Measurements from ENCODE around the gene NUP93.

NUP93 gene

GRCh38 chr16:56817938-56818337, 88.0 kb downstream of the NUP93 start:
- no peak for DNase-seq (ENCODE audit: low read depth)

DNA sequence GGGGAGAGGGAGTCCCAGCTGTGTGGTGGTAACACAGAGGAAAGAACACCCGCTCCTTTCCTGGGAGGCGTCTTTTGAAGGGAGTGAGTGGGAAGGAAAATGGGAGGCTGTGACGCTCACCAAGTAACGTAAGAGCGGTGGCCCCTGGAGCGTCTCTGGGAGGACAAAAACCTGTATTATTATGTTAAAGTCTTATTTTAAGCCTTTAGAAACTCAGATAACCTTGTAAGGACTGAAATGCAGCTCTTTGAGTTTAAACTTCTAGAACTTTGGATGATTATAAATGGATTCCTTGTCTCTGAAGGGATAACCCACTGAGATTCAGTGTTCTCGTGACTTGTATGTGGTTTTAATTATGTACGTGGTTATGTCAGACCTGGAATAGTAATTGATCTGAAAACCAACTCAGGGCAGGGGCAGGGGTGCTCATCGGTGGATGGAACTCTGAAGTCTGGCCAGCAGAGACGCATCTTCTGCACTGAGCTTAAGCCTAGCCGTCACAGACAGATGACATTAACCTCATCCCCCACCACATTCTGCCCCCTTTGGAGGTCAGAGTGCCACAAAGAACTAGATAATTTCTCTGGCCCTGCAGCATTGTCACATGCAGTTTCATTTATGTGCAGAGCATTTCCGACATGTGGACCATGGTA, 93.3 kb downstream of the NUP93 start:
- DNase-seq (ENCODE audit: low read depth) = no peak

GRCh38 chr16:56824331-56824730, 94.4 kb downstream of the NUP93 start:
- no peak for DNase-seq (ENCODE audit: low read depth)

DNA sequence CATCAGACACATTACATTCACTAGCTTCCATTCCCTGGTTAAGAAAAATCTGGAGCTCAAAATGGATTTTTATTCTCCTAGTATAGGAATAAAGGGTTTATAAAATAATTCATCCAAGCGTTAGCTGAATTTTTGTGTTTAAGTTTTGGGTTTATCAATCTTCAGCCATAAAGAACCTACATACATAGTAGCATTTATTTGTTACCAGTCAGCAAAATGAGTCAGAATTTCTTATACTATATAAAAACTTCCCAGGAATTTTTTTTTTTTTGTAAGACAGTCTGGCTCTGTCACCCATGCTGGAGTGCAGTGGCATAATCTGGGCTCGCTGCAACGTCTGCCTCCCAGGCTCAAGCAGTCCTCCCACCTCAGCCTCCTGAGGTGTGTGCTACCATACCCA, 94.9 kb downstream of the NUP93 start:
- no peak for DNase-seq (ENCODE audit: low read depth)

DNA sequence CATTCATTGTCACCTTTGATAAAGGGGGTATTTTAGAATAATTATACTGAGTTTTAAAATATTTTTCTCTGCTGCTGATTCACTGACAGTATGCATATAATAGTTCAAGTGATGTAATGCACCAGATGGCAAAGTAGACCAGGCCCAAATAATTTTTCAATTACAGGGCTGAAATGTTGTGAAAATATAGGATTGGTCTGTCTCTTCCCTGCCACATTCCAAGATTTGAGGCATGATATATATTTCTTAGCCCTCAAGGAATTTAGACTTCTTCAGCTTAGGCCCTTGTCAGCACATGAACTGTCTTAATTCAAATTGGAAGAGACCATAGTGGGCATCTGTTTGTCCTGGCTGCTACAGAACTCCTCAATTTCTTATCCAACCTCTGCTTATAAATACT, 95.9 kb downstream of the NUP93 start:
- DNase-seq (ENCODE audit: low read depth) = no peak

DNA sequence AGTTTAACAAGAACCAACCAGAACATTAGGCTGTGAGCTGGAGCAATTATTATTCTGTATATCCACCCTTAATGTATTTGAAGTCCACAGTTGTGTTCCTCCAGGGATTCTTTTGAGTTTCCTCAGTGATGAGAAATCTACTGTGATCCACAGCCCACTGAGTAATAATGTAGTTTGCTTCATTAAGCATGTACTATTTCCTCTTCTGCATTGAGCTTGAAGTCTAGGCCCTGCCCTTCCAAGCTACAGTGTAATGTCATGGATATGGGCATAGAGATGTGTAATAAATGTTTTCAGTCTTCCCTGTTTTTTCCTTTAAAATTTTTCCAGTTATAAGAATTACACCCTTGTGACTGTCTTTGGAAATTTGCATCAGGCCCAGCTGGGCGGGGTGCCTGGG, 98.7 kb downstream of the NUP93 start:
- no peak for DNase-seq (ENCODE audit: low read depth)

DNA sequence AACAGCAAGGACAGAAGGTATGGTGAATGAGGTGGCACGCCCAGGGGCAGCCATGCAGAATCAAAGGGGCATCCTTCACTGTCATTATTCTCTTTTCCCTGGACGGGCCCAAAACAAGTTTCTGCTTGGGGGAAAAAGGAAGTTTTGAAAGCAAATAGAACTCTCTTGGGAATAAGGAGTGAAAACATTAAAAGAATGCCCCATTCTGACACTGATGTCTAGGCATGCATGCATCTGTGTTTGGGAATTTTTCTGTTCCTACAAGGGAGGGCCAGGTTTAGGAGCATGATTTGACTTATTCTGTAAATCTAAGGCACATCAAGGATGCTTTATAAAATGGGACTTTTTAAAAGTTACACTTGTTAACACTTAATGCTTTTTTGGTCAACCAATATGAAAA, 100.7 kb downstream of the NUP93 start:
- no peak for DNase-seq (ENCODE audit: low read depth)

GRCh38 chr16:56832768-56833167, 102.8 kb downstream of the NUP93 start:
- DNase-seq (ENCODE audit: low read depth) = no peak

GRCh38 chr16:56833243-56833970, 103.5 kb downstream of the NUP93 start:
- DNase-seq (ENCODE audit: low read depth) = no peak

- DNase-seq (ENCODE audit: low read depth) = no peak
Measured at GRCh38 chr16:56835320-56835719, 105.4 kb downstream of the NUP93 start.

- no peak for DNase-seq (ENCODE audit: low read depth)
Measured at GRCh38 chr16:56836410-56837230, 106.7 kb downstream of the NUP93 start.

DNA sequence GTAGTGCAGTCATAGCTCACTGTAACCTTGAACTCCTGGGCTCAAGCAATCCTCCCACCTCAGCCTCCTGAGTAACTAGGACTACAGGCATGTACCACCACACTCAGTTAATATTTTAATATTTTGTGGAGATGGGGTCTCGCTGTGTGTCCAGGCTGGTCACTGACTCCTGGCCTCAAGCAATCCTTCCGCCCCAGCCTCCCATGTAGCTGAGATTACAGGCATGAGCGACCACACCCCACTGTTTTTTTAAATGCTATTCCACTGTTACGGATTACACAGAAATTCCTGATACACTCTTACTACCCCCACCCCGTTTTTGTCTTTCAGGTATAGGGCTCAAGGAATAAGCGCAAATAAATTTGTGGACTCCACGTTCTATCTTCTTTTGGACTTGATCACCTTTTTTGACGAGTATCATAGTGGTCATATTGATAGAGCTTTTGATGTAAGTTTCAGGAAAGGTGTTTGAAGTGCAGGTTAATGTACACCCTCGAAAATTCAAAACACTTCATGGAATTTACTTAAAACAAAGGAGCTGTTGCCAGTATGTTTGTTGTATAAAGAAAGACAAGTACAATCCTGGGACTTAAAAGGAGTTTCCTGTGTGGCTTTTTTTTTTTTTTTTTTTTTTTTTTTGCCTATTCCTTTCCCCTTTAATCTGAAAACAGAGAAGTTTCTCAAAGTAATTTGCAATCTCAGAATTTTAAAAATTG, 108.9 kb downstream of the NUP93 start:
- no peak for DNase-seq (ENCODE audit: low read depth)

DNA sequence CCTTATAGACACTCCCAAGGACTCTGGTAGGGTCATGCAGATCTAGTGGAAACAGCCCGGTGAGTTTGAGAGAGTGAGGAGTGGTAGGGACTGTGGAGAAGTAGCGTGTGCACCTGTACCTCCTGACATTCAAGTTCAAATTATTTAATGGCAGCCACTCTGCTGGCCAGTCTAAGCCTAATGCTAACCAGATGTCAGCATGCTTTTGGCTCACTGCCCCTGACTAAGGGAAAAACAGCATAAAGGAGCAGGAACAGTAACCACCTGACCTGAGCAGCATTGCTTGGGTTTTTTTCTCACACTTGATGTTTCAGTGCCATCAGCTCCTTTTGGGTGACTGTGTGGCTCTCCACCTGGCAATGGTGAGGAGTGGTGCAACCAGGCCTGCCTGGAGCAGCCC, 111.3 kb downstream of the NUP93 start:
- DNase-seq (ENCODE audit: low read depth) = peak; percentile 64

- DNase-seq (ENCODE audit: low read depth) = no peak
Measured at GRCh38 chr16:56841659-56842058, 111.7 kb downstream of the NUP93 start.

GRCh38 chr16:56842133-56842532, 112.2 kb downstream of the NUP93 start:
- no peak for DNase-seq (ENCODE audit: low read depth)

- DNase-seq (ENCODE audit: low read depth) = no peak
Measured at GRCh38 chr16:56844056-56844455, 114.1 kb downstream of the NUP93 start.

DNA sequence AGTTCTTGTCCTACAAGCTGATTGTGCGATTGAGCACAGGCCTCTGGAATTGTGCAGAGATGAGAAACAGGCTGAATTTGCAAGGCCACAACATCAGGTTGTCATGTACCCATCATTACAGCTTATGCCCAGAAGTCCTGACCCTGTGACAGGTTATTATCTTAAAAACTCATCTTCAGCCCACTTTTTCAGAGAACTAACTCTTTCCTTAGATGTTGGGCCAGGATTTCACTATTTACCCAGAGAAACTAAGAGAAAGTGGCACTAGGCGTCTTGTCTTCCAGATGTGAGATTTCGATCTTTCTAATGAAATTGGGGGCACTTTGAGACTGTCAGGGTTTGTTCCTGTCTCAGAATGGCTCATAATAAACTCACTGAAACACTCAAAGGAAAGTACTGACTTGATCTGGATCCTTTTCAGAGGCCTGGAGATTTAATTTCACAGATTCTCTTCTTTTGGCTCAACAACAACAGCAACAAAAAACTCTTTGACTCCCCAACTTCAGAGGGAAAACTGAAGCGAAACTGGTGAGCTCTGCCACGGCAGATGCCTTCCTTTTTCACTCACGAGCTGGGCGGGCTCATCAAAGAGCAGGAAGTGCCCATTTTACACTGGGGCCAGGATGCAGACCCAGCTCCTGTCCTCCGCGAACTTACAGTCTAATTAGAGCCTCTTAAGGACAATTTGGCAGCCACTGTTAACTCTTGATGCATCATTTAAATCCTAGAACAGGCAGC, 117.4 kb downstream of the NUP93 start:
- no peak for DNase-seq (ENCODE audit: low read depth)

DNA sequence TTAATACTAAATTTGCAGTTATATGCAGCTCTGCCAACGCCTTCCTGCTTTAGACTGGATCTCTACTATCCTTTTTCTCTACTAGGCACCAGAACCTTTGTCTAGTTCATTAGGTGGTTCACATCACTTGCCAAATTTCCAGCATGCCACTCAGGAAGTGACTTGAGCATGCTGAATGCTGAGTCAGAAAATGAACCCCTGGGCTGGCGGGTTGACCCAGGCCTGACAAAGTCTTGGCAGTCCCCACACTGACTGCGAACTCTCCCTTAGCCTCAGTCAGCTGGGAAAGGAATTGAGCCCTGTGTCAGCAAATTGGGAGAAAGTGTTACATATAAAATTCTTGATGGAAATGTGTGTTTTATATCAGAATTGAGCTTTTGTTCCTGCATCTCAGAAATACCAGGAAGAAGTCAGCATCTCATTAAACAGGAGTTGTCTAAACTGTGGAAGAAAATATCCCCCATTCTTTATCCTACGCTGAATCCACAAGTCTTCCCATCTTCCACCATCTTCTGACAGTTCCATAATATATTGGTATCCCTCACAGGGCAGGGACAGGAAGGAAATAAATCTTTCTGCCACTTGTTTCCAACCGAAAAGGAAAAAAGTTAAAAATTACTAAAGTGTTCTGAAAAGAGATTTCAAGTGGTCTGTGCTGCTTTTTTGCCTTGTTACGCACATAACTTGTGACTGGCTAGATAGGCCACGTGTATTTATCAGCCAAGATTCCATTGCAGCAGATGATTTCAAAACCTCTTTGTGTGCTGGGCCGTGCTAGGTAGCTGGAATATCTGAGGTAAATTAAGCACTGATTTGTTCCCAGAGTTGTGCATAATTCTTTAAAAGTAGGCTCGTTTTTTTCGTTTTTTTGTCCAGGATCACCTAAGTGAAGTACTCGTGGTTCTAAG, 118.4 kb downstream of the NUP93 start:
- DNase-seq (ENCODE audit: low read depth) = peak; percentile 83

- peak; percentile 89 for DNase-seq (ENCODE audit: low read depth)
Measured at GRCh38 chr16:56848955-56849689, 119.2 kb downstream of the NUP93 start.
